SK-N-MC (cell line): ENCODE measurements around the gene ADGRE1.

ENCODE experiments used
- DNase-seq: peaks from one replicate; pipeline ENCODE4 v3.0.0-alpha.2; 2011; ENCODE audit warnings: low read depth, low spot score
- H3K27ac ChIP-seq: fragments of 200-600 bp; sonication (generic); 2 replicates; pipeline ENCODE4 v1.5.1; 2016; ENCODE audit warnings: mixed run types
- H3K36me3 ChIP-seq: fragments of 200-600 bp; sonication (generic); 2 replicates; pipeline ENCODE4 v1.6.1; 2017; ENCODE audit warnings: antibody characterized with exemption, low read length, mixed read lengths; ENCODE audit not compliant: insufficient read depth
- H3K4me3 ChIP-seq: fragments of 200-600 bp; sonication (generic); 2 replicates; pipeline ENCODE4 v1.5.1; 2016
- H3K9ac ChIP-seq: fragments of 200-600 bp; sonication (generic); 2 replicates; pipeline ENCODE4 v1.8.0; 2017; ENCODE audit warnings: mixed run types, mixed read lengths; ENCODE audit not compliant: insufficient read length
- H3K9me3 ChIP-seq: fragments of 200-600 bp; sonication (generic); 2 replicates; pipeline ENCODE4 v1.6.1; 2017; ENCODE audit warnings: low read depth, mild to moderate bottlenecking, antibody characterized with exemption, low read length, moderate library complexity, mixed read lengths
- EZH2 ChIP-seq: fragments of 200-600 bp; sonication (generic); IDR thresholded peaks from one replicate; pipeline ENCODE4 v1.6.1; 2017; ENCODE audit warnings: antibody characterized with exemption
- FOXP2 ChIP-seq: optimal IDR thresholded peaks from 2 replicates; pipeline ENCODE3; 2011; ENCODE audit warnings: mild to moderate bottlenecking, moderate library complexity; ENCODE audit not compliant: insufficient read depth; ENCODE audit errors: extremely low read length, control extremely low read depth
- POLR2AphosphoS5 ChIP-seq: IDR thresholded peaks from 2 replicates; pipeline ENCODE4 v1.6.1; 2012; ENCODE audit warnings: mild to moderate bottlenecking, low read depth, low read length, borderline replicate concordance

ADGRE1 gene

DNA sequence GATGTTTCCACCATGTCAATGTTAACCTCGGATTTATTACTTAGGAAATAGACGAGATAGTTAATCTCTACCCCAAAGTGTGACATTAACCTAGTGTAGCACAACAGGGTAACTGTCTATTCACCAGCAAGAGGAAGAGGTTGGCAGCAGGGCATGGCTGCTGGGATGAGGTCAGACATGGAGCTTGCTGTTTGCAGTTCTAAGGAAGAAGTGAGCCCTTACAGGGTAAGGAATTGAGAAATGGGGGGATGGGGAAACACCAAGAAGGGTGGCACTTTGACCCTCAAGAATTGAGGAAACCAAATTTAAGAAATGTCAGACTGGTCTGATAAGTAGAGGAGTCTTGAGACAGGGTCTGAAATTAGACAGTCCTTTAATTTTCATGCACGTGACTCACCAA, 71.4 kb downstream of the ADGRE1 start:
- Histone ChIP-seq H3K36me3 (no peaks in the 10 kb centered on the region), H3K4me3 (no peak overlapping the region), H3K9ac (no peak overlapping the region), H3K9me3 (no peaks in the 10 kb centered on the region), H3K27ac (no peak overlapping the region)
- DNase-seq, result no peak
- TF ChIP-seq EZH2, result no peak
- TF ChIP-seq FOXP2, result no peak
- no peak for TF ChIP-seq POLR2AphosphoS5

- Histone ChIP-seq H3K9ac (no peak overlapping the region), H3K36me3 (no peaks in the 10 kb centered on the region), H3K9me3 (no peaks in the 10 kb centered on the region), H3K4me3 (no peak overlapping the region), H3K27ac (no peak overlapping the region)
- TF ChIP-seq EZH2 (no peak), POLR2AphosphoS5 (no peak), FOXP2 (no peak)
- no peak for DNase-seq
Observed at GRCh38 chr19:6963244-6963852, 76.0 kb downstream of the ADGRE1 start.

- H3K27ac ChIP-seq, result no peak overlapping the region
- H3K36me3 ChIP-seq, result no peaks in the 10 kb centered on the region
- no peak for TF ChIP-seq EZH2
- TF ChIP-seq FOXP2, result no peak
- TF ChIP-seq POLR2AphosphoS5, result no peak
- peak; percentile 2 for DNase-seq
- no peaks in the 10 kb centered on the region for H3K9me3 ChIP-seq
- H3K9ac ChIP-seq, result no peak overlapping the region
- no peak overlapping the region for H3K4me3 ChIP-seq
Observed at GRCh38 chr19:6963937-6964336, 76.6 kb downstream of the ADGRE1 start.

GRCh38 chr19:6967967-6968366, 80.6 kb downstream of the ADGRE1 start:
- no peak overlapping the region for H3K9ac ChIP-seq
- no peak overlapping the region for H3K4me3 ChIP-seq
- no peak overlapping the region for H3K27ac ChIP-seq
- H3K36me3 ChIP-seq, result no peaks in the 10 kb centered on the region
- TF ChIP-seq EZH2 (no peak), POLR2AphosphoS5 (no peak), FOXP2 (no peak)
- no peak for DNase-seq
- no peaks in the 10 kb centered on the region for H3K9me3 ChIP-seq

- TF ChIP-seq POLR2AphosphoS5 (no peak), EZH2 (no peak)
- Histone ChIP-seq H3K36me3 (no peaks in the 10 kb centered on the region), H3K4me3 (no peak overlapping the region), H3K9me3 (no peaks in the 10 kb centered on the region), H3K9ac (no peak overlapping the region), H3K27ac (no peak overlapping the region)
- no peak for DNase-seq
Observed at GRCh38 chr19:6969490-6969889, 82.1 kb downstream of the ADGRE1 start.

GRCh38 chr19:6970021-6970420, 82.6 kb downstream of the ADGRE1 start:
- Histone ChIP-seq H3K27ac (no peak overlapping the region), H3K36me3 (no peaks in the 10 kb centered on the region), H3K9me3 (no peaks in the 10 kb centered on the region), H3K4me3 (no peak overlapping the region), H3K9ac (no peak overlapping the region)
- TF ChIP-seq FOXP2 (no peak), POLR2AphosphoS5 (no peak), EZH2 (no peak)
- no peak for DNase-seq

DNA sequence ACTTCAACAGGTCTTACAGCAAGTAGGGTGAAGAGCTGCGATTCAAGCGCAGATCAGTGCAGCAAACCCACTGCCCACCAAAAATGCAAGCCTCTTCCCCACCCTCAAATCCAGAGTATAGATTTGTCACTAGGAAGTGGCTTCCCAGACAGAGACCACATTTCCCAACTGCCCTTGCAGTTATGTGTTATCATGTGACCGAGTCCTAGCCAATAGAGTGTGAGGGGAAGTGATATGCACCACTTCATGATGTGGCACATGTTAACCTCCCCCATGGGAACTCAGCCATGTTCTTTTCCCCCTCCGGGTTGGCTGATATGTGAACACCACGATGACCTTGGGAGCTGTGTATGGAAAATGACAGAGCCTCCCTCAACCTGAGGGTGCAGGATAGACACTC, 83.1 kb downstream of the ADGRE1 start:
- H3K27ac ChIP-seq, result no peak overlapping the region
- H3K36me3 ChIP-seq, result no peaks in the 10 kb centered on the region
- no peak overlapping the region for H3K9ac ChIP-seq
- no peaks in the 10 kb centered on the region for H3K9me3 ChIP-seq
- DNase-seq, result peak; percentile 20
- H3K4me3 ChIP-seq, result no peak overlapping the region
- TF ChIP-seq EZH2 (no peak), FOXP2 (no peak), POLR2AphosphoS5 (no peak)

GRCh38 chr19:6971366-6971765, 84.0 kb downstream of the ADGRE1 start:
- no peak overlapping the region for H3K9ac ChIP-seq
- TF ChIP-seq POLR2AphosphoS5 (no peak), EZH2 (no peak), FOXP2 (no peak)
- no peak overlapping the region for H3K4me3 ChIP-seq
- no peaks in the 10 kb centered on the region for H3K9me3 ChIP-seq
- no peak for DNase-seq
- H3K27ac ChIP-seq, result no peak overlapping the region
- H3K36me3 ChIP-seq, result no peaks in the 10 kb centered on the region

- no peak for TF ChIP-seq POLR2AphosphoS5
- no peak for TF ChIP-seq FOXP2
- TF ChIP-seq EZH2, result no peak
- Histone ChIP-seq H3K27ac (no peak overlapping the region), H3K36me3 (no peaks in the 10 kb centered on the region), H3K4me3 (no peak overlapping the region), H3K9ac (no peak overlapping the region), H3K9me3 (no peaks in the 10 kb centered on the region)
- no peak for DNase-seq
Observed at GRCh38 chr19:6976197-6976596, 88.8 kb downstream of the ADGRE1 start.

DNA sequence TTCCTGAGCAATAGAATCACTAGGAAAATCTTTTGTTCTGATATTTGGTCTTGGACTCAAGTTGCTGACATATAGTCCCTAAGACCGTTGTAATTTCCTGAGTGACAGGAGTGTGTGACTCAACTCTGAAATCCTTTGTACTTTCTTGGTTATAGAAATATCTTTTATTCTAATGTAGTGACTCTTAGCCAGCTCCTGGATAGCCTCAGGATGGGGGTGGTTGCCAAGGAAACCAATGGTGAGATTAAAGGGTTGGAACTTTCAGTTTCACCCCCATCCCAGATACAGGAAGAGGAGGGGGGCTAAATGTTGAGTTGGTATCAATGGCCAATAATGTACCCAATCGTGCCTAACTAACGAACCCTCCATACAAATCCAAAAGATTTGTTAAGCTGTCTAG, 92.0 kb downstream of the ADGRE1 start:
- Histone ChIP-seq H3K9me3 (no peaks in the 10 kb centered on the region), H3K9ac (no peak overlapping the region), H3K4me3 (no peak overlapping the region), H3K27ac (no peak overlapping the region), H3K36me3 (no peaks in the 10 kb centered on the region)
- no peak for DNase-seq
- TF ChIP-seq EZH2 (no peak), FOXP2 (no peak), POLR2AphosphoS5 (no peak)
